IPS-18c (cell line): ENCODE measurements around the gene ADAMTS6.
A peak's percentile ranks its signal among the peaks of the same experiment; 100 is the strongest.
"Not testable (repeated sequence)": the region's sequence is repeated elsewhere in the genome, so short reads cannot be mapped to it uniquely, and the experiment has no call there.

Source experiments
- H3K4me3 ChIP-seq: 2 replicates; pipeline ENCODE4 v1.7.0; 2013; ENCODE audit warnings: low read depth, mild to moderate bottlenecking, low read length, moderate library complexity; ENCODE audit not compliant: insufficient read depth
- H3K9me3 ChIP-seq: one replicate; pipeline ENCODE4 v1.6.1; 2013; ENCODE audit warnings: mild to moderate bottlenecking, low read length, moderate library complexity; ENCODE audit not compliant: control insufficient read depth, insufficient read depth

ADAMTS6 gene, protein sequence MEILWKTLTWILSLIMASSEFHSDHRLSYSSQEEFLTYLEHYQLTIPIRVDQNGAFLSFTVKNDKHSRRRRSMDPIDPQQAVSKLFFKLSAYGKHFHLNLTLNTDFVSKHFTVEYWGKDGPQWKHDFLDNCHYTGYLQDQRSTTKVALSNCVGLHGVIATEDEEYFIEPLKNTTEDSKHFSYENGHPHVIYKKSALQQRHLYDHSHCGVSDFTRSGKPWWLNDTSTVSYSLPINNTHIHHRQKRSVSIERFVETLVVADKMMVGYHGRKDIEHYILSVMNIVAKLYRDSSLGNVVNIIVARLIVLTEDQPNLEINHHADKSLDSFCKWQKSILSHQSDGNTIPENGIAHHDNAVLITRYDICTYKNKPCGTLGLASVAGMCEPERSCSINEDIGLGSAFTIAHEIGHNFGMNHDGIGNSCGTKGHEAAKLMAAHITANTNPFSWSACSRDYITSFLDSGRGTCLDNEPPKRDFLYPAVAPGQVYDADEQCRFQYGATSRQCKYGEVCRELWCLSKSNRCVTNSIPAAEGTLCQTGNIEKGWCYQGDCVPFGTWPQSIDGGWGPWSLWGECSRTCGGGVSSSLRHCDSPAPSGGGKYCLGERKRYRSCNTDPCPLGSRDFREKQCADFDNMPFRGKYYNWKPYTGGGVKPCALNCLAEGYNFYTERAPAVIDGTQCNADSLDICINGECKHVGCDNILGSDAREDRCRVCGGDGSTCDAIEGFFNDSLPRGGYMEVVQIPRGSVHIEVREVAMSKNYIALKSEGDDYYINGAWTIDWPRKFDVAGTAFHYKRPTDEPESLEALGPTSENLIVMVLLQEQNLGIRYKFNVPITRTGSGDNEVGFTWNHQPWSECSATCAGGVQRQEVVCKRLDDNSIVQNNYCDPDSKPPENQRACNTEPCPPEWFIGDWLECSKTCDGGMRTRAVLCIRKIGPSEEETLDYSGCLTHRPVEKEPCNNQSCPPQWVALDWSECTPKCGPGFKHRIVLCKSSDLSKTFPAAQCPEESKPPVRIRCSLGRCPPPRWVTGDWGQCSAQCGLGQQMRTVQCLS (N-terminal part only)

GRCh38 chr5:65481635-65482295 lies at the start of gene ADAMTS6:
TSS of gene ADAMTS6 (minus strand) at chr5:65481920. CDS start at chr5:65473673, 8,247 bp downstream.
- peak within 1 kb of the TSS; percentile 56 for H3K4me3 ChIP-seq
- no peaks in the 10 kb centered on the region for H3K9me3 ChIP-seq

- no peaks in the 10 kb centered on the region for H3K9me3 ChIP-seq
- H3K4me3 ChIP-seq, result no peak overlapping the region
Observed at GRCh38 chr5:65530904-65531303, 49.2 kb upstream of the ADAMTS6 start.

DNA sequence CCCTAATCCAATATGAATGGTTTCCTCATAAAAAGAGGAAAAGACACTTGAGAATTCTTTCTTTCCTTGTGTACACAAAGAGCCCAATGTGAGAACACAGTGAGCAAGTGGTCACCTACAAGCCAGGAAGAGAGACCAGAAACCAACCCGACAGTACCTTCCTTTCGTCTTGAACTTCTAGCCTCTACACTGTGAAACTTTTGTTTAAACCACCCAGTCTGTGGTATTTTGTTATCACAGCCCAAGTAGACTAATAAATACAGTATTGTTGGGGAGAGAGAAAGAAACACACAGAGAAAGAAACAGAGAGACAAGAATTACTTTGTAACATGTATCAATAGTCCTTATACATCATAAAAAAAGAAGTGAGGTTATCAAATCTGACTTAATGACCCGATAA lies 44.0 kb upstream of the ADAMTS6 start:
- no peak overlapping the region for H3K4me3 ChIP-seq
- no peaks in the 10 kb centered on the region for H3K9me3 ChIP-seq

GRCh38 chr5:65512170-65512937 lies 30.6 kb upstream of the ADAMTS6 start:
- Histone ChIP-seq H3K4me3 (no peak overlapping the region), H3K9me3 (no peaks in the 10 kb centered on the region)

DNA sequence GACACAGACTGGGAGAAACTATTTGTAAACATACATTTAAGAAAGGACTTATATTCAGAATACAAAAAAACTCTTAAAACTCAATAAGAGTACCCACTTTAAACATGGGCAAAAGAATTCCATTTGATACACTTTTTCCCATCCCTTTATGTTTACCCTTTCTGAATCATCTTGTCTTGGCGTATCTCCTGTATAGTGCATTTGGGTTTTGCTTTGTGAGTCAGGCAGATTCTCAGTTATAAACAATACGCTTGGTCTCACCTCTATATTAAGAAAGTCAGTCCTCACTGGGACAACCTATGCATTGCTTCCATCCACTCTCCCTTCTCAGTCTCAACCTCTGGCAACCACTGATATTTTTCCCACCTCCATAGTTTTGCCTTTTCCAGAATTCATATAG lies 27.3 kb upstream of the ADAMTS6 start:
- Histone ChIP-seq H3K4me3 (no peak overlapping the region), H3K9me3 (no peaks in the 10 kb centered on the region)

DNA sequence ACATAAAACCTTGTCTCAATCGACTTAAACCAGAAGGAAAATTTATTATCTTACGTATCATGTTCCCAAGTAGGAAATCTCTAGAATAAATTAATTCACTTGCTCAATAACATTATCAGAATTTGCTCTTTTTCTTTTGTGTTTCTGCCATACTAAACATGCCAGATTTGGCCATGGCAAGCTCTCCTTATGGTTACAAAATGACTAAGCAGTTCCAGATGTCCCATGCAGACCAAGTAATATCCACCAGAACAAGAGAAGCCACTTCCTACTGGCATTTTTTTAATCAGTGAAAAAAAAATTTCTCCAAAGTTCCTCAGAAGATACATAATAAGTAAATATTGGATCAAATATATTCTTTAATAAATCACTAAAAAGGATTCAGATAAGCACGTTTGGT lies 25.2 kb upstream of the ADAMTS6 start:
- H3K9me3 ChIP-seq, result no peaks in the 10 kb centered on the region
- no peak overlapping the region for H3K4me3 ChIP-seq

GRCh38 chr5:65489119-65489518 lies 7.4 kb upstream of the ADAMTS6 start:
- Histone ChIP-seq H3K9me3 (no peaks in the 10 kb centered on the region), H3K4me3 (no peak overlapping the region)

DNA sequence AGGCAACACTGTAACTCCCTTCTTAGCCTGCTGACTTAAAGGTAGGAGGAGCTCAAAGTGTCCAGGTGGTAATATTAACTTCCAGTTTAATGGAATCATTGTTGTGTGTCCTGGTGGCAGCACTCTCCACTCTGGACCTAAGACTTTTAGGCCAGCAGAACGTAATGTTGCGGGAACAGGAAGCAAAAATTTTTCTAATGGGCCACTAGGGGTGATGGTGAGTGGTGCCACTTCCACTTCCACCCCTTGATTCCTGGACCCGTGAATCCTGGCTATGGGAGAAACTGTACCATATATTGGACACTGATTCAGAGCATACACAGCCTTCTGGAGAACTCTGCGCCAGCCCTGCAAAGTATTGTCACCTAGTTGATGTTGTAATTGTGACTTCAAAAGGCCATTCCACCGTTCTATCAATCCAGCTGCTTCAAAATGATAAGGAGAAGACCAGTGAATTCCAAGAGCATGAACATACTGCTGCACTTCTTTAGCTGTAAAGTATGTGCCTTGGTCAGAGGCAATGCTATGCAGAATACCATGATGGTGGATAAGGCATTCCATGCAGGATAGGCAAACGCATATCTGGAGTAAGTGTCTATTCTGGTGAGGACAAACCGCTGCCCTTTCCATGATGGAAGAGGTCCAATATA lies 6.4 kb upstream of the ADAMTS6 start:
- H3K4me3 ChIP-seq, H3K9me3 ChIP-seq: not testable (repeated sequence)

DNA sequence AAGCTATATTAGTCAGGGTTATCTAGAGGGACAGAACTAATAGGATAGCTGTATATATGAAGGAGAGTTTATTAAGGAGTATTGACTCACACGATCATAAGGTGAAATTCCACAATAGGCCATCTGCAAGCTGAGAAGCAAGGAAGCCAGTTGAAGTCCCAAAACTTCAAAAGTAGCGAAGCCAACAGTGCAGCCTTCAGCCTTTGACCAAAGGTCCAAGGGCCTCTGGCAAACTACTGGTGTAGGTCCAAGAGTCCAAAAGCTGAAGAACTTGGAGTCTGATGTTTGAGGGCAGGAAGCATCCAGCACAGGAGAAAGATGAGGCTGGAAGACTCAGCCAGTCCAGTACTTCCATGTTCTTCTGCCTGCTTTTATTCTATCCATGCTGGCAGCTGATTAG lies 5.1 kb upstream of the ADAMTS6 start:
- H3K4me3 ChIP-seq, H3K9me3 ChIP-seq: not testable (repeated sequence)

GRCh38 chr5:65485405-65485804 lies 3.7 kb upstream of the ADAMTS6 start:
- no peaks in the 10 kb centered on the region for H3K9me3 ChIP-seq
- no peak overlapping the region for H3K4me3 ChIP-seq

DNA sequence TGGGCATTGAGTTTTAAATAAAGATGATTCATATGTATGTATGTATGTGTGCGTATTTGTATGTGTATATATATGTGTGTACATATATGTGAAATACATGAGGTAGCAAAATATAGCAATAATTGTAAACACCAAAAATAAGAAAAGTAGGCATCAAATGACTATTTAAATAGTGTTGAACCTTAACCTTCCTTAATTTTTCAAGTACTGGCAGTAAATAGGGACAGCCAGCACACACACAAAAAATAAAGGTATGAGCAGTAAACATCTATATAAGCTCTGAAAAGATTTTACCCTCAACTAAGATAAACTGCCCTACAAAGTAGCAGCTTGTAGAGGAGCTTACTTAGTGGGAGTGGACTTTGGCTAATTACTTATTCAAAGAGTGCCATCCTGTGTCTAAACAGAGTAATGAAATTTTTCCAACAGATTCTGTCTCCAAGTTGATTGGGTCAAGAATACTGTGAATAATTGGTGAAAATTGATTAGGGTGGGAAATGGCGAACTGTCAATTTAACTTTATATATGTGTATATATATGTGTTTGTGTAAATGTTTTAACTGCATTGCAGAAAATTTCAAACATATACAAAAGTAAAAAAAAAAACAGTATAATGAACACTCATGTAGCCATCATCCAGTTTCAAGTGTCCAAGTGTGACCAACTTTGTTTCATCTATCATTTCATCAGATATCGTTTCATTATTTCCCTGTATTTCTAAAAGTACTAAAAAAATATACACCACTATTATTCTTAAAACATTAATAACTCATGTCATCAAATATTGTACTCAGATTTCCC lies 2.0 kb upstream of the ADAMTS6 start:
- Histone ChIP-seq H3K4me3 (no peak overlapping the region), H3K9me3 (no peaks in the 10 kb centered on the region)

DNA sequence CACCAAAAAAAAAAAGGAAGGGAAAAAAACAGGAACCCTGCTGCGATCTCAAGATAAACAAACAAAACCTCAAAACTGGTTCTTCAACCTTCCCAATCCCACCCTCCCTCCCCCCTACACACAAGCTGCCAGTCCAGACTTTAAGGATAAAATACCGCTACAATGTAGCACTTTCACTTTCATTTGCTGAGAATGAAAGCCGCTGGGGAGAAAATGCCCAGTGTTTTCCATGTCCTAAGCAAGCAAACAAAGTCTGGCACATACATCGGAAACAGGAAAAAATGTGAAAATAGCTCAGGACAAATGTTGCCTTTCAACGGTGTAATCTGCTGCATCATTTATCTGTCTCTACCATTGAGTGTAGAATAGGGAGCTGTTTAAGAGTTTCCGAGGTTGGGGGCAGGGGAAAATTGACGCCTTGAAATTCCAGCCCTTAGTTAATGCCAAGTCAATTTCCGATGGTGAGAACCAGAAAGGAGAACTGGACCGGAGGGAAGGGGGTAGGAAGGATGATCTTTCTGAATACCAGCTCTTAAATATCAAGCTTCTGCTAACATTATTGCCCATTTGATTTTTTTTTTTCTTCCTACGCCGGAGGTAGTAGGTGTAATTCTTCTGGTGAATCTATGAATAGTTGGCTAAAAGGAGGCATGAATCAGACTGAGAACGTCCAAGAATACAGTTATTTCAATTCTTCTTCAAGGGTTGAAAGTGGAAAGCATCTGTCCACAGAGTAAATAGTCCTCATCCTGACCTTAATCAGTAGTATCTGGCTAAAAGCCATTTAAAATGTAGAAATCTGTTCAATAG lies 1.2 kb upstream of the ADAMTS6 start:
- H3K9me3 ChIP-seq, result no peaks in the 10 kb centered on the region

DNA sequence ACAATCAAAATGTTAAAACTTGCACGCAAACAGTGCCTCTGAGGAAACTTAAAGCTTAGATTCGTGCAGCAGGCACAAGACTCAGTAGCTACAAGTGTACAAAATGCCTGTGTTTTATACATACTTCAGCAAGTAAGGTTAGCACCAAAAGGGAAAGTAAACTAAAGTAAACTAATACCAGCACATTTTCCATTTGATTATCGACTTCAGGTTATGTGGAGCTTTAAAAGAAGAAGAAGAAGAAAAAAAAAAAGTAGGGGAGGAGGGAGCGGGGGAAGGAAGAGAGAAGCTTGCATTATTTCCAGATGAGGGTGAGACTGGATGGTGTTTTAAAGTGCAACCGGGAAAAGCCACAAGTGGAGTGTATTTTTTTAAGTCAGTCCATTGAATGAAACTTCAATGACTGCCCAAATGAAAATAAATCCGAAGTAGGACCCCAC lies 596 bp upstream of the ADAMTS6 start:
- Histone ChIP-seq H3K4me3 (peak overlapping the region; percentile 35; the same call in 1 of the 2 replicates), H3K9me3 (no peaks in the 10 kb centered on the region)

More for the DNA sequence above, 1.2 kb upstream of the ADAMTS6 start:
- H3K4me3 ChIP-seq, result peak overlapping the region; percentile 35; the same call in 1 of the 2 replicates

DNA sequence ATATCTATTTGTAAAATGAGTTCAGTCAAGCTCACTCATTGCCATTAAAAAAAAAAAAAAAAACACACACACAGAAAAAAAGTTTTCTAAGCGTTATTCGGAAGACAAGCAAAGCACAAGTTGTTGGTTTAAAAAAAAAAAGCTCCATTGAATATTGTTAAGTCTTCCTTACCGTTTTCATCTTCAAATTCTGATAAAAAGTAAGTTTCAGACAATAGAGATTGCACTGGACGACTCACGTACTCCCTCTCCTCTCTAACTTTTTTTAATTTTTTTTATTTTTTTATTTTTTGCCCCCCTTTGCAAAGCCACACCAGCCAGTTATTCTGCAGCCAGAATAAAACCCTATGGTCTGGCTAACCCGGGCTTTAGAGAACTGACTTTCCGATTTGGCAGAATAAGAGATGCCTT lies 544 bp downstream of the ADAMTS6 start:
- Histone ChIP-seq H3K9me3 (no peaks in the 10 kb centered on the region), H3K4me3 (peak overlapping the region; percentile 35)
